ENCODE results near the gene HOXD11.

Gene HOXD11

DNA sequence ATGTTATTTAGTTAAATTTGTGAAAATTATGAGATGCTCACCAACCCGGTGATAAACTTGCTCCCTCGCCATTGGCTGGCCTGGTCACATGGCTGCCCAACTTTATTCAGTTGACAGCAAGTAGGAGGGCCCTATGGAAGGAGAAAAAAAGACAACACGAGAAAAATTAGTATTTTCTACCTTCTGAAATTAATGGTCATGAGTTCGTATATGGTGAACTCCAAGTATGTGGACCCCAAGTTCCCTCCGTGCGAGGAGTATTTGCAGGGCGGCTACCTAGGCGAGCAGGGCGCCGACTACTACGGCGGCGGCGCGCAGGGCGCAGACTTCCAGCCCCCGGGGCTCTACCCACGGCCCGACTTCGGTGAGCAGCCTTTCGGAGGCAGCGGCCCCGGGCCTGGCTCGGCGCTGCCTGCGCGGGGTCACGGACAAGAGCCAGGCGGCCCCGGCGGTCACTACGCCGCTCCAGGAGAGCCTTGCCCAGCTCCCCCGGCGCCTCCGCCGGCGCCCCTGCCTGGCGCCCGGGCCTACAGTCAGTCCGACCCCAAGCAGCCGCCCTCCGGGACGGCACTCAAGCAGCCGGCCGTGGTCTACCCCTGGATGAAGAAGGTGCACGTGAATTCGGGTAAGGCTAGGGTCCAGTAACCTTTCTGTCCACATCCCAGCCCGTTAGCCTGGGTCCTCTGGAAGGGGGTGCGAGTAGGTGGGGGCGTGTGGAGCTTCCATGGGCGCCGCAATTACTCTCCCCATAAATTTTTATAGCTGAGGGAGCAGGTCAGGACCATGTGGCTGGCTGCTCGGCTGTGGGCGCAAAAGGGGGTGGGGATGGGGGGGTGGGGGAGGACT, 44.6 kb downstream of the HOXD11 start, which contains the start of gene HOXD4:
HOXD4 (plus strand) TSS at position 109 of the 846 bp plus-strand sequence; CDS start at position 193, 84 bp downstream.
- DNase-seq: no peak

- no peak for DNase-seq
Measured at GRCh38 chr2:176152350-176153181, 45.5 kb downstream of the HOXD11 start.

- DNase-seq: no peak
Measured at GRCh38 chr2:176154576-176155252, 47.6 kb downstream of the HOXD11 start.

DNA sequence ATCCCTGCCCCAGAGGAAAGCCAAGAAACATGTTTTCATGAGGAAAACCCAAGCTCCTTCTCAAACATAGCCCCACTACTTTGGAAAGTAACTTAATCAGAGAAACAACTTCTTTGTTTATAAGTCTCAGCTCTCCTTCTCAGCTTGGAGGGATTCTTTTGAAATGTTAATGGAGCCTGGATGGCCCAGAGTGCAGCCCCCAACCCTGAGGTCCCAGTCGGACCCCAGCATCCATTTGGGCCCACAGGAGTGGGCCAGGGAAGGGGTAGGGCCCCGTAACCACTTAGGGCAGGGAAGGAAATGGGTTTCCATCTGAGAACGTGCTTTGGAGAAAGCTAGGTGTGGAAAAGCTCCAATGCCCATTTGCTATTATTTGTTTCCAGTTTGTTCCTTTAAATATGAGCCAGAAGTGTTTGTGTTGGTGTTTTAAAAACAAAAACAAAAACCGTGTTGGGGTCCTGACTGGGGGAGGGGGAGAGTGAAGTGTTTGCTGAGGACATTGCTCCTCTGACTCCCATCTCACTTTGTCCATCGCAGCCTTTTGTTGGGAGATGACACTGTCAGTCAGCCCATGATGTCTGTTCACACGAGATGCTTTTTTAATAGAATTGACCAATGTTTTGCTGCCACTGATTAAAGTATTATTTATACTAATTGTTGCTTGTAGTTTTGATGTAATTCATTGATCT, 48.4 kb downstream of the HOXD11 start:
- no peak for DNase-seq

DNA sequence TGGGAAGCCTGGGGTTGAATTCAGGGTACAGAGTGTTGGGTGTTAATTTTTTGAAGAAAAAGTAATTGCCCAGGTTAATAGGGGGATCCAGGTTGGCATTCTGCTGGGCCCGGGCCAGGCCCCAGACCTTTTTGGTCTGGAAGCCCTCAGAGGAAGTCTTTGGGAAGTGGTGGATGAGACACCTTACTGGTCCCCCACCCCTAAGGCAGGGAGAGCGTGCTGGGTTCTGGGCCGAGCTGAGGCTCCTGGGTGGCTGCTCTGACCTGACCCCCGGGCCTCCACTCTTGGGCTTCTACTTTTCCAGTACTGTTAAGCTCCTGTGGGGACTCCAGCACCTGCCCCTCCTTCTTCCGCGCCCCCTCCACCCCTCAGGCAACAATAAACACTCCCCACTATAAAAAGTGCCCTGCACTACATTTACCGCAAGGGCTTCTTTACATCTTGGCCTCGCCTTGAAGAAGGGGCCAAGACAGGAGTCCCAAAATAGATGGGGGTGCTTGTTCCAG, 49.3 kb downstream of the HOXD11 start:
- DNase-seq: no peak

- DNase-seq: no peak
Measured at GRCh38 chr2:176156807-176157498, 49.9 kb downstream of the HOXD11 start, which contains the start of gene HOXD3. TSS of gene HOXD3 (plus strand) at chr2:176157307. CDS start at chr2:176169115, 11,808 bp downstream.

- DNase-seq: no peak
Measured at GRCh38 chr2:176157499-176158185, 50.6 kb downstream of the HOXD11 start.

DNA sequence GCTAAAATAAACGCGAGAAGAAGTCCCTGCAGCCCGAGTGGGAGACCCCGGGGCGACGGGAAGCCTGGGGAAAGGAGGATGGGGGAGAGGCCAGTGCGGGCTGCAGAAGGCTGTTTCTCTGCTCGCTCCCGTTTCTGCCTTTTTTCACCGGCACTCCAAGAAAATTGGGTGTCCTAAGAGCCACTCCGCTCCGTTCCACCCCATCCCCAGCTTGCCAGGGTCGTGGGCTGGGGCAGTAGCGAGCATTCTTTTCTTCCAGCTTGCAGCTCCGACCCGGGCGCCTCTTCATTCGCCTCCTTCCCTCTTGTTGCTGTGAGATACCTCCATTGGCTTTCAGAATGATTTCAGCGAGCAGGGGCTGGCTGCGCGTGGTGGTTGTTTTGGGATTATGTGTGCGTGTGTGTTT, 51.1 kb downstream of the HOXD11 start:
- DNase-seq: no peak

DNA sequence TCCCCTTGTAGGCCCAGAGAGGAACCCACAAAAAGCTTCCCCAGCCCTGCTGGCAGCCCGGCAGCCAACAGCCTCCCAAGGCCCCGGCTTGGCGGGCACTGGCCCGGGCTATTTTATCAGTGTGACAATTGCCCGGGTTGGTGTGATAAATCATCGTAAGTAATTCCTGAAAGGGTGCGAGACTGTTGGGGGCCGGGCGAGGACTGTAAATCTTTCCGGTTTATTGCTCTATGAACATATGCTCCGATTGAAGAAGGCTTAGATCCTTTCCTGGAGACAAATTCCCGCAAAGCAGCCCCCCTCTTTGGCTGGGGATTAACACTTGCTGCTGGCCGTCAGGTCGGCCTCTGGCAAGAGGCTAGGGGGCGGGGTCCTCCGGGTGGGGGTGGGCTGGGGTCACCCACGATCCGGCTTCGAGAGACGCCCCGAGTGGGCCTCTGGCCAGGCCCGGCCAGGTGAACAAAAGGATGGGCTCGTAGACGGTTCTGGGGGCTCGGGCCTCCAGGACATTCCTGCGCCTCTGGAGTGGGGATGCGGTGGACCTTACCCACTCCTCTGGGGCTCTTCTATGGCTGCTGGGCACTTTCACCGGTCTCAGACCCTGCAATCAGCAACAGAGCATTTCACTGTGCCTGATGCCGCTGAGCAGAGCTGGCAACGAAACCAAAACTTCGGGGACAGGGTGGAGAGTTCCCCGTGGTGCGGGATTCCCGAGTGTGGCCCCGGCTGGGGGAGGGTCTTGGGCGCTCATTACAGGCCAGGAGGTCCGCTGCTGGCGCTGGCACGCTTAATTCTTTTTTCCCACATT, 52.0 kb downstream of the HOXD11 start:
- no peak for DNase-seq
